HG03095 (cell line): ENCODE measurements around the gene RBM42.
"Not testable (repeated sequence)": the region's sequence is repeated elsewhere in the genome, so short reads cannot be mapped to it uniquely, and the experiment has no call there.

Experiments used
- ATAC-seq: cut with Tn5 transposase; IDR thresholded peaks from one replicate; pipeline ENCODE4 v1.9.1; 2021; ENCODE audit warnings: moderate library complexity; ENCODE audit not compliant: unreplicated experiment

Gene RBM42

DNA sequence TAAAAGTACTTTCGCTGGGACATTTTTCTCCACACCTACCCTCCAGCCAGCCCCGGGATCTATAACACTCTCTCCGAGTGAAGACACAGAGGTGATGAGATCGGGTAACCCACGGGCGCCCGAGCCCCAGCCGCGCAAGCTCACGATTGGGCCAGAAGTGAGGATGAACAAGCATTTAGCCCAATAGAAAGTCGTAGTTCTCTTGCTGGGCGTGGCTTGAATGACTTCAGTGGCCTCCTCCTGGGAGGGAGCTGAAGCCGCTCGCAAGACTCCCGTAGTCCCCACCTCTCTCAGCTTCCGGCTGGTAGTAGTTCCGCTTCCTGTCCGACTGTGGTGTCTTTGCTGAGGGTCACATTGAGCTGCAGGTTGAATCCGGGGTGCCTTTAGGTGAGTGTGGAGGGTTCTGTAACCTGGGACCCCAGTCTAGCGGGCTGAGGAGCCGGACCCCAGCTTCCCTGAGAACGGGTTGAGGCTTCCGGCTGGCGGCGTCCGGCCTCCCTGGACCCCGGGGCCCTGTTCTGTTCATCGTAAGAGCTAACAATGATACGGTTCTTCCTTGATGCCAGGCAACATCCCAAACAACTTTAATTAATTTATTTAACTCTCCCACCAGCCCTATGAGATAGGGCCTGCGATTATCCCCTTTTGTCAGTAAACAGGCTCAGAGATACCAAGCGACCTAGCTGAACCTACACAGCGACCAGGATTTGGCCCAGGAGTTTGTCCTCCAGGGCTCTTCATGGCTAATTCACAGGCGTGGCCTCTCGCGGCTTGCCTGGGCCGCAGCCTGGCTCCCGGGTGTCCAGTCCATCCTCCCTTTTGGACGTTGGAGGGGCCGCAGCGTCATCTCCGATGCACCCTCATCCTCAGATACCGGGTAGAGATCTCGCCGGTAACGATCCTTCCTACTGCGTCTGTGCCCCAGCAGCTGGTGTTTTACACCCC is 19.5 kb downstream of the RBM42 start, which contains the start of gene COX6B1:
COX6B1 (plus strand) TSS at position 307 of the 945 bp plus-strand sequence. CDS start 2,921 bp downstream, outside the sequence.
- peak; percentile 43 for ATAC-seq

DNA sequence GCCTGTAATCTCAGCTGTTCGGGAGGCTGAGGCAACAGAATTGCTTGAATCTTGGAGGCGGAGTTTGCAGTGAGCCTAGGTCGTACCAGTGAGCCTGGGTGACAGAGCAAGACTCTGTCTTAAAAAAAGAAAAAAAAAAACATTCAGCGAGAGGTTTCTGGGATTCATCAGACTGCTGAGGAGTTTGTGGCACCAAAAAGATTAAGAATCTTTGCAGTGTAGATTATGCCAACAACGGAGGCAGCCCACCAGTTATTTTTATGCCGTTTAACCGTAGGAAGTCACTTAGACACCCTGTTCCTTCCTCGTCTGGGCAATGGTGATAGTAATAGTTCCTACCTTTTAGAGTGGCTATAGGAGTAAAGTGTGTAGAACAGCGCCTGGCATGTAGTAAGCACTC is 21.7 kb downstream of the RBM42 start:
- ATAC-seq: no peak

DNA sequence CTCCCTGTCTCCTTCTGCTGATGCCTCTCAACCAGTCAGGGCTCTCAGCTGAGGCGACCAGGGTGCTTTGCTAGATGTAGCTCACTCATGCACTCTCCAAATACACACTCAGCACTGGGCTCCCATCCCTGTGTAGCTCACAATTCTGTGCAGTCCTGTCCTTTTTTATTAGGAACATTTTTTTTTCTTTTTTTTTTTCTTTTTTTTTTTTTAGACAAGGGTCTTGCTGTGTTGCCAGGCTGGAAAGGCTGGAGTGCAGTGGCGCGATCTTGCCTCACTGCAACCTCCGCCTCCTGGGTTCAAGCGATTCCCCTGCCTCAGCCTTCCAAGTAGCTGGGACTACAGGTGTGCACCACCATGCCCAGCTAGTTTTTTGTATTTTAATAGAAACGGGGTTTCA is 26.0 kb downstream of the RBM42 start:
- ATAC-seq: not testable (repeated sequence)

DNA sequence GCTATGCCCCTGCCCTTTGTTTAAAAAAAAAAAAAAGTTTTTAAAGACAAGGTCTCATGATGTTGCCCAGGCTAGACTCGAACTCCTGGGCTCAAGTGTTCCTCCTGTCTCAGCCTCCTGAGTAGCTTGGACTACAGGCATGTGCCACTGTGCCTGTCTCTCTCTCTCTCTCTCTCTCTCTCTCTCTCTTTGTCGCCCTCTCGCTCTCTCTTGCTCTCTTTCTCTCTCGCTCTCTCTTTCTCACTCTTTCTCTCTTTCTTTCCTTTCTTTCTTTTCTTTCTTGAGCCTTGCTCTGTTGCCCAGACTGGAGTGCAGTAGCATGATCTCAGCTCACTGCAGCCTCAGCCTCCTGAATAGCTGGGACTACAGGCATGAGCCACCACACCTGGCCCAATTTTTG is 26.8 kb downstream of the RBM42 start:
- no peak for ATAC-seq

DNA sequence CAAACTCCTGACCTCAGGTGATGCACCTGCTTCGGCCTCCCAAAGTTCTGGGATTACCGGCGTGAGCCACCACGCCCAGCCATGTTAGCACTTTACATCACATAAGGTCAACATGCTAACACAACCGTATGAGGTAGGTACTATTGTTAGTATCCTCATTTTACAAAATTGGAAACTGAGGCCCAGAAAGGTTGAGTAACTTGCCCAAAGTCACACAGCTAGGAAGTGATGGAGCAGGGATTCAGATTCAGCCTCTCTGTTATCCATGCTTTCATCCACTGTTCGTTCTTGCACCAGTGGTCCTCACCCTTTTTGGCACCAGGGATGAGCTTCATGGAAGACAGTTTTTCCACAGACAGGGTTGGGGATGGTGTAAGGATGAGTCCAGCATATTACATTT is 27.9 kb downstream of the RBM42 start:
- no peak for ATAC-seq

- ATAC-seq: no peak
These were observed 29.3 kb downstream of the RBM42 start for GRCh38 chr19:35657904-35658700.

GRCh38 chr19:35661995-35662340 is 33.1 kb downstream of the RBM42 start:
- ATAC-seq: no peak

GRCh38 chr19:35663981-35664380 is 35.1 kb downstream of the RBM42 start:
- ATAC-seq: no peak

DNA sequence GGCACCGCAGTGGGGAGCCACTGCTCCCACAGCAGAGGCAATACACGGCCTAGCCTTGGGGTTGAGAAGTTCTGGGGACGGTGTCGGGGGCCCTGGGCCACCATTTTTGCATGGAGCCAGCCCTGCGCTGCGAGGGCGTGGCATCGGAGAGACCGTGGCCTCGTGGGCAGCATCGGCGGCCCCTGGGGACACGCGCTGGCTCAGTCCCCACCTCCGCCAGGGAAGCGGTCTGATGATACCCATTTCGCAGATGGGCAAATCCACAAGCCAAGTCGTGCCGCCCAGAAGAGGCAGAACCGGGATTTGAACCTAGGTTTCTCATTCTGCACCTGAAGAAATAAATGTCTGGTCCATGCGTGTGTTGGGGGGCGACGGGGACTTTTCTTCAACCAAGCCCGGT is 36.3 kb downstream of the RBM42 start:
- no peak for ATAC-seq

DNA sequence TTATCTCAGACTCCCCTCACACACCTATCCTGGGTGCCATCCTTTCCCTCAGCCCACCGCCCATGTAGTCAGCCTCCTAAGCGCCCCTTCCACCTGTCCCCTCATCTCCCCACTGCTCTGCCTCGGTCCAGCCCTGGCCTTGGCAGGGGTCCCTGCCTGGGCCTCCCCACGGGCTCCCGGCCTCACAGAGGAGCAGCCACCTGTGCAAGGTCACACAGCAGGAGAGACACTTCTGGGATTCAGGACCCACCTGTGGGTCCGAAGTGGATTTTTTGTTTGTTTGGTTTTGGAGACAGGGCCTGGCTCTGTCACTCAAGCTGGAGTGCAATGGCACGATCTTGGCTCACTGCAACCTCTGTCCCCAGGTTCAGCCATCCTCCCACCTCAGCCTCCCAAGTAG is 36.8 kb downstream of the RBM42 start:
- ATAC-seq: no peak

DNA sequence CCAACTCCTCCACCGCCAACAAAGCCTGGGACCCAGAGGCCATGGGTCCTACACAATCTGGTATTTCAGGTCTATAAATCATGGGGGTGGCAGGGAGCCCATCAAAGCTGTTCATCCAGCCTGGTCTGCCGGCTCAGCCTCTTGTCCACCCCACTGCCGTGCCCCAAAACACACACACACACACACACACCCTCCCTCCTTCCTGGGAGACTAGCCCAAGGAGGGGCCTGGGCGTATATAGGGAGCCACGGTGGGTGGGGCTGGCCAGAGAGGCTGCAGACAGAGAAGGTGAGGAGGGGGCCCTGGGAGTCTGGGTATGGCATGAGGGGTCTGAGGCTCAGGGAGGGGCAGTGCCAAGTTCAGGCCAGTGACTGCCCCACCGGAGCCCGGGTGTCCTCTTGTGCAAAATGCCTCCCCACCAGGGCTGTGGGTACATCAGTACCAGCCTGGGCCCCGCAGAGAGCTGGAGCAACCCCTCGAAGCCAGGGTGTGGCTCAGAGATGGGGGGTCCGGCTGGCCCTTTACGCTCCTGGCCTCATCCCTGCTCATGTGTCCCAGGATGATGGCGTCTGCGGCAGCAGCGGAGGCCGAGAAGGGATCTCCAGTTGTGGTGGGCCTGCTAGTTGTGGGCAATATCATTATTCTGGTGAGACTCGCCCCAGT is 37.5 kb downstream of the RBM42 start, which contains the start of gene UPK1A:
UPK1A (plus strand) TSS at position 267 of the 663 bp plus-strand sequence; CDS start at position 563, 296 bp downstream.
- ATAC-seq: no peak

- no peak for ATAC-seq
These were observed 40.7 kb downstream of the RBM42 start for GRCh38 chr19:35669566-35669965.

DNA sequence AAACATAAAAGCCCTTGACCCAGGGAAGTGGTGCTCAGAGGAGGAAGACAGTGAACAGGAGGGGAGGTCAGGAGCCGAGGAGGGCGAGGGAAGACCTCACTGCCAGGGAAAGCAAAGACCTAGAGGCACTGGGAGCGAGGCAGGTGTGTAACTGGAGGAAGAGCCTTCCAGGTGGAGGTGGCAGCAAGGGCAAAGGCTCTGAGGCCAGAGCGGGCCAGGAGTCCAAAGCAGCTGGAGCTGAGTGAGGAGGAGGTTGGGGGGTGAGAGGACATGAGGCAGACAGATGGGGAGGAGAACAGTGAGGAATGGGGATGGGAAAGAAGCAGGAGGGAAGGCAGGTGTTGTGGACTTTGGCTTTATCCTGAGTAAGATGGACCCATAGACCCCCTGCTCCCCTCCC is 41.1 kb downstream of the RBM42 start:
- no peak for ATAC-seq

- ATAC-seq: no peak
These were observed 41.9 kb downstream of the RBM42 start for GRCh38 chr19:35670686-35671085.

DNA sequence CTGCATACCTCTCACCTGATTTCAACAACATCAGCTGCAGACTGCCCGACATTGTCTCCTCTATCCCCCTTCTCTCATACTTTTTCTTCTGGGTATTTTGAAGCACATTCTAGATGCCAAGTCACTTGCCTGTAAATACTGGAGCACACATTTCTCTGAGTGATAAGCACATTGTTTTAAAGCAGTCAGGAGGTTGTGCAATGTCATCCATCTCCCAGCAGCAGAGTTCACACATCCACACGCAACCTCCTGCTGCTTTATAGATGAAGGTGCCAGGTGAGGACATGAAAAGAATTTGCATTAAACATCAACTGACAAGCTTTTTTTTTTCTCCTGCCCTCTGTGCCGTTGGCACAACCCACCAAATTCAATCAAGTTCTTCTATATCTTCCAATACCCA is 43.0 kb downstream of the RBM42 start:
- ATAC-seq: no peak

DNA sequence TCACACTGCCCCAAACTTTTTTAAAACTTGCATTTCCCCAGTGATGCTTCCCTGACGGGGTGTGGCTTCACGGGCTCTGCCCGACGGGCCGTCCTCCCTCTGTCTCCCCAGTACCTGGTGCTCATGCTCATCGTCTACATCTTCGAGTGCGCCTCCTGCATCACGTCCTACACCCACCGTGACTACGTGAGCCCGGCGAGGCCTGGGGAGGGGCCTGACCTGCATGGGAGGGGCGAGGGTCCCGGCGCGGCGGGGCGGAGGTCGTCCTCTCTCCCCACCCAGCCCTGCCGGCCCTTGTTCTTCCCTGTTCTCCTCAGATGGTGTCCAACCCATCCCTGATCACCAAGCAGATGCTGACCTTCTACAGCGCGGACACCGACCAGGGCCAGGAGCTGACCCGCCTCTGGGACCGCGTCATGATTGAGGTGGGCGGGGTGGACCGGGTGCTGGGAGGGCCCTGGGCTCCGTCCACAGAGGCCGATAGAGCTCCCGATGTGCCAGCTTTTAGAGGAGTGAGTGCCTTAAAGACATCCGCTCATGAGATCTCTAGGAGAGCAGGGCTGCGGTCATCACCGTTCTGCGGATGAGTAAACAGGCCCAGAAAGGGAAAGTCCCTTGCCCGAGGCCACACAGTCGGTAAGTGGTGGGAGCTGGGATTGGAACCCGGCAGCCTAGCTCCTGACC is 44.4 kb downstream of the RBM42 start:
- no peak for ATAC-seq

GRCh38 chr19:35675589-35676140 is 46.8 kb downstream of the RBM42 start:
- ATAC-seq: no peak
